ENCODE results near the gene WWP2. TPM values are rescaled to one million over a fixed set of nuclear protein-coding genes. Genes with fewer than 3 reads are reported as not detected.

The WWP2 gene
- total RNA-seq, 1 experiment from 2014 or later = 22.8 TPM

DNA sequence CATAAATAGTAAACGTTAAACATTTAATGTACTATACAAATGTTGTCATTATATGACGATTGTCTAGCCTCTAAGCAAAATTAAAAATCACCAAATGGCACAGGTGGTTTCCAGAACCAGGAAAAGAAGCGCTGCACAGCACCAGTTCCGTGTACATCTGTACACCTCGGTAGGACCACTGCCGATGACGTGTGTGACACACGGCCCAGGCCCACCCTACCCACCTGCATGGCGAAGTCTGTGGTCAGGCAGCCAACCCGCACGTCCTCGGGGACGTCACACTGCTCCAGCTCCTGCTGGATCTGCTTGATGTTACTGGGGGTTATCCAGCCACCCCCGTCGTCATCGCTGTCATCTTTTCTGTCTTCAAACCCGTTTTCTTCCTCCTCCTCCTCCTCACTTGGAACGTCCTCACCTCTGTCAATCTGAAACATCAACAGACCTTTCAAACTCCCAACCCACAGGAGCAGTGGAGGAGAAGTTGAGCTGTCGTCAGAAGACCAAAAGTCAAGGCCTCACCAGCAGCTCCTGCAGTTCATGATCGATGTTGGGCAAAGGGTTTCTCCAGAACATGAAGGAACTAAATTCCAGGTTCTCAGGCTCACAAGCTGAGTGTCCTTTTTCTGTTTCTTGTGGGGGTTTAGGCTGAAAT lies 13.3 kb upstream of the WWP2 start:
- ATAC-seq (no peak), DNase-seq (ENCODE audit: low read depth, low spot score) (no peak)
- Histone ChIP-seq H3K36me3 (ENCODE audit: control insufficient read depth, insufficient read depth, low read length) (peaks cover 17% of the 10 kb centered on the region), H3K4me1 (ENCODE audit: control insufficient read depth, insufficient read depth, low read length) (0 out of 2 replicates have a peak, but pooled peaks cover 3% of the 10 kb centered on the region), H3K27ac (ENCODE audit: low read length) (no peak overlapping the region), H3K27me3 (ENCODE audit: control insufficient read depth, insufficient read depth, low read length) (no peaks in the 10 kb centered on the region), H3K4me3 (ENCODE audit: low read depth in 2 of 2, low read length in 2 of 2) (no peak overlapping the region), H3K9me3 (ENCODE audit: control insufficient read depth, insufficient read depth, low read depth, low read length) (no peaks in the 10 kb centered on the region)
- CTCF ChIA-PET = no interaction called here
- no TSS peak for BruUV-seq (replicated peaks)
- POLR2A ChIA-PET = no interaction called here
- intact Hi-C loops (cut with micrococcal nuclease; ENCODE audit: unreplicated experiment) = no loop called here
- in situ Hi-C loops (cut with HindIII; ENCODE audit: low pct_unique_long_range_greater_than_20kb, low sequenced_read_pairs) = no loop called here
- TF ChIP-seq POLR2AphosphoS5 (IDR thresholded peaks at IDR 0.05; ENCODE audit: low read depth, low read length) (no peak), SIN3A (IDR thresholded peaks at IDR 0.05; ENCODE audit: borderline replicate concordance, insufficient read depth, low read depth, low read length) (no peak), TCF7L2 (IDR thresholded peaks at IDR 0.05; ENCODE audit: low read depth, low read length) (no peak)
- TF ChIP-seq, protein P1, sequence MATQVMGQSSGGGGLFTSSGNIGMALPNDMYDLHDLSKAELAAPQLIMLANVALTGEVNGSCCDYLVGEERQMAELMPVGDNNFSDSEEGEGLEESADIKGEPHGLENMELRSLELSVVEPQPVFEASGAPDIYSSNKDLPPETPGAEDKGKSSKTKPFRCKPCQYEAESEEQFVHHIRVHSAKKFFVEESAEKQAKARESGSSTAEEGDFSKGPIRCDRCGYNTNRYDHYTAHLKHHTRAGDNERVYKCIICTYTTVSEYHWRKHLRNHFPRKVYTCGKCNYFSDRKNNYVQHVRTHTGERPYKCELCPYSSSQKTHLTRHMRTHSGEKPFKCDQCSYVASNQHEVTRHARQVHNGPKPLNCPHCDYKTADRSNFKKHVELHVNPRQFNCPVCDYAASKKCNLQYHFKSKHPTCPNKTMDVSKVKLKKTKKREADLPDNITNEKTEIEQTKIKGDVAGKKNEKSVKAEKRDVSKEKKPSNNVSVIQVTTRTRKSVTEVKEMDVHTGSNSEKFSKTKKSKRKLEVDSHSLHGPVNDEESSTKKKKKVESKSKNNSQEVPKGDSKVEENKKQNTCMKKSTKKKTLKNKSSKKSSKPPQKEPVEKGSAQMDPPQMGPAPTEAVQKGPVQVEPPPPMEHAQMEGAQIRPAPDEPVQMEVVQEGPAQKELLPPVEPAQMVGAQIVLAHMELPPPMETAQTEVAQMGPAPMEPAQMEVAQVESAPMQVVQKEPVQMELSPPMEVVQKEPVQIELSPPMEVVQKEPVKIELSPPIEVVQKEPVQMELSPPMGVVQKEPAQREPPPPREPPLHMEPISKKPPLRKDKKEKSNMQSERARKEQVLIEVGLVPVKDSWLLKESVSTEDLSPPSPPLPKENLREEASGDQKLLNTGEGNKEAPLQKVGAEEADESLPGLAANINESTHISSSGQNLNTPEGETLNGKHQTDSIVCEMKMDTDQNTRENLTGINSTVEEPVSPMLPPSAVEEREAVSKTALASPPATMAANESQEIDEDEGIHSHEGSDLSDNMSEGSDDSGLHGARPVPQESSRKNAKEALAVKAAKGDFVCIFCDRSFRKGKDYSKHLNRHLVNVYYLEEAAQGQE (IDR thresholded peaks at IDR 0.05; ENCODE audit: insufficient read depth in 1 of 2, low read depth in 2 of 2, low read length in 1 of 2) = no peak
- TF ChIP-seq, protein P2, sequence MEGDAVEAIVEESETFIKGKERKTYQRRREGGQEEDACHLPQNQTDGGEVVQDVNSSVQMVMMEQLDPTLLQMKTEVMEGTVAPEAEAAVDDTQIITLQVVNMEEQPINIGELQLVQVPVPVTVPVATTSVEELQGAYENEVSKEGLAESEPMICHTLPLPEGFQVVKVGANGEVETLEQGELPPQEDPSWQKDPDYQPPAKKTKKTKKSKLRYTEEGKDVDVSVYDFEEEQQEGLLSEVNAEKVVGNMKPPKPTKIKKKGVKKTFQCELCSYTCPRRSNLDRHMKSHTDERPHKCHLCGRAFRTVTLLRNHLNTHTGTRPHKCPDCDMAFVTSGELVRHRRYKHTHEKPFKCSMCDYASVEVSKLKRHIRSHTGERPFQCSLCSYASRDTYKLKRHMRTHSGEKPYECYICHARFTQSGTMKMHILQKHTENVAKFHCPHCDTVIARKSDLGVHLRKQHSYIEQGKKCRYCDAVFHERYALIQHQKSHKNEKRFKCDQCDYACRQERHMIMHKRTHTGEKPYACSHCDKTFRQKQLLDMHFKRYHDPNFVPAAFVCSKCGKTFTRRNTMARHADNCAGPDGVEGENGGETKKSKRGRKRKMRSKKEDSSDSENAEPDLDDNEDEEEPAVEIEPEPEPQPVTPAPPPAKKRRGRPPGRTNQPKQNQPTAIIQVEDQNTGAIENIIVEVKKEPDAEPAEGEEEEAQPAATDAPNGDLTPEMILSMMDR (IDR thresholded peaks at IDR 0.05) = no peak

DNA sequence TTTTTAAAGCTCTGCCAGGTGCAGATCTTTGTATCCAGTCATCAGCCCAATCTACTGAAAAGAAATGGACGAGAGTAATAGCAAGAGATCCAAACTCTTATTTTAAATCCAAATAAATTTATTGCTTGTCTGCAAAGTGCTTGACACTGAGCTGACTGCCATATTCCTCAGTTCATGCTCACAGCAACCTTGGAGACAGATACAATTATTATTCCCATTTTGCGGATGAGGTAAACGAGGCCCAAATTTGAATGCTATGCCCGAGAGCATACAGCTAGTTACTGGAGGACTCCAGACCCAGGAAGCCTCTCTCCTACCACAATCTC lies 8.0 kb upstream of the WWP2 start:
- intact Hi-C loops (cut with micrococcal nuclease; ENCODE audit: unreplicated experiment) (loop anchor here (5.0 kb wide), 1 partner anchor 42 kb away; no protein-coding TSS in a partner anchor), in situ Hi-C loops (cut with HindIII; ENCODE audit: low pct_unique_long_range_greater_than_20kb, low sequenced_read_pairs) (no loop called here)
- Histone ChIP-seq H3K36me3 (ENCODE audit: control insufficient read depth, insufficient read depth, low read length) (peaks cover 12% of the 10 kb centered on the region), H3K9me3 (ENCODE audit: control insufficient read depth, insufficient read depth, low read depth, low read length) (no peaks in the 10 kb centered on the region), H3K4me3 (ENCODE audit: low read depth in 2 of 2, low read length in 2 of 2) (peak overlapping the region; percentile 97 to 99), H3K27ac (ENCODE audit: low read length) (peak overlapping the region; percentile 94), H3K27me3 (ENCODE audit: control insufficient read depth, insufficient read depth, low read length) (no peaks in the 10 kb centered on the region), H3K4me1 (ENCODE audit: control insufficient read depth, insufficient read depth, low read length) (0 out of 2 replicates have a peak, but pooled peaks cover 5% of the 10 kb centered on the region)
- BruUV-seq (replicated peaks) = TSS peak; percentile 76
- DNase-seq (ENCODE audit: low read depth, low spot score) (no peak), ATAC-seq (no peak)
- no peak for TF ChIP-seq POLR2AphosphoS5 (IDR thresholded peaks at IDR 0.05; ENCODE audit: low read depth, low read length)
- no peak for TF ChIP-seq SIN3A (IDR thresholded peaks at IDR 0.05; ENCODE audit: borderline replicate concordance, insufficient read depth, low read depth, low read length)
- TF ChIP-seq, protein P1 (IDR thresholded peaks at IDR 0.05; ENCODE audit: insufficient read depth in 1 of 2, low read depth in 2 of 2, low read length in 1 of 2) = no peak
- no peak for TF ChIP-seq TCF7L2 (IDR thresholded peaks at IDR 0.05; ENCODE audit: low read depth, low read length)
- TF ChIP-seq, protein P2 (IDR thresholded peaks at IDR 0.05) = no peak
- ChIA-PET CTCF (interaction anchor here (0.9 to 1.1 kb wide), 2 partner anchors 28 to 42 kb away, joined by 3 read pairs; partner anchors contain the start of gene NQO1), POLR2A (interaction anchor here (0.5 to 1.1 kb wide), 2 partner anchors 20 to 32 kb away, joined by 3 to 4 read pairs; no protein-coding TSS in a partner anchor)
